Erythroblast (primary cell): ENCODE results near the gene DHRS1.

ENCODE experiments used
- GATA1 ChIP-seq: IDR thresholded peaks from 2 replicates; pipeline ENCODE4 v1.6.1; 2011; ENCODE audit warnings: low read depth, mild to moderate bottlenecking, control low read depth, low read length, moderate library complexity
- POLR2A ChIP-seq: IDR thresholded peaks from 2 replicates; pipeline ENCODE4 v1.6.1; 2011; ENCODE audit warnings: mild to moderate bottlenecking, low read length

DNA sequence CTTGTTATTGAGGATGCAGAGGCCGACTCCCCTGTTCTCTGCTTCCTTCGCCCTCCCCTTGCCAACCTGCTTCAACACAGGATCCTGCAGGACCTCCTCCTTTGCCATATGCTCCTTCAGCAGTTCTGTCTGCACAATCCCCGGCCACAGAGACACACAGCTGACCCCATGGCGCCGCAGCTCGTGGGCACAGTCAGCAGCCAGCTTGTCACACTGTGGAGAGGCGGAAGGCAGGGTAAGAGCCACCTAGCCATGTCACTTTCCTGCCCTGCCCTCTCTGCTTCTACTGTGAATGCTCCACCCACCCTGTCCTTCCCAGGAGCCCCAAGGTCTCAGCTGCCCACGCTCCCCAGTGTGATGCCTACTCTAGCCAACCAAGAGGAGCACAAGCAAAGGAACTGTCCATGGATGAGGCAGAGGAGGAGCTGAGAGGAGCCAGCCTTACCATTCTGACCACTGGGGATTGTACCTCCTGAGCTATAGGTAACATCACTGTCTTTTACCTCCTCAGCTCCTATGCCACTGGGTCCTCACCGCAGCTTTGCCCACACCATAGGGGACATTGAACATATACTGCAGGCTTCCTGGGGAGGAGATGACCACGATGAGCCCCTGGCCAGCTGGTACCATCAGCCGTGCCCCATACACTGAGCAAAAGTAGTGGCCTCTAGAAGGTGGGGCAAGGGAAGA lies 7.3 kb downstream of the DHRS1 start:
- TF ChIP-seq POLR2A (no peak), GATA1 (no peak)
